Fibroblast of skin of scalp (primary cell): ENCODE results near the gene BNIP2.

Experiments
- DNase-seq: peaks from one replicate; pipeline ENCODE4 v3.0.0-alpha.2; 2013

Gene BNIP2

DNA sequence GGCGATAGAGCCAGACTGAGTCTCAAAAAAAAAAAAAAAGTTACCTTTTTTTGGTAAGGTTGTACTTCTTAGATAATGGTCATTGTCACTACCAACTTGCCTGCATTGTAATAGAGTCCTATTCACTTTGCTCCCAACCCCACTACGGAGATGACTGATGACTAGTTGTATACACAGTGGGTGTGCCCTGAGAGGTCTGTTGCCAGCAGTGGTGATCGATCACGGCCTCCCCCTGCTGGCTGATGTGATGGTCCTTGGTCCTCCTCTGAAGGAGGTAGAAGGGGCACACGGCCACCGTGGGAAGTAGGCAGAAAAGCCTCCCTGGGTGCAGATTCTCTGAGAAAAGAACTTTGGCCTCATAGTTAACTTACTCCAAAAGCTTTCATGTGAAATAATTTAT is 66.8 kb downstream of the BNIP2 start:
- DNase-seq, result peak; percentile 48

DNA sequence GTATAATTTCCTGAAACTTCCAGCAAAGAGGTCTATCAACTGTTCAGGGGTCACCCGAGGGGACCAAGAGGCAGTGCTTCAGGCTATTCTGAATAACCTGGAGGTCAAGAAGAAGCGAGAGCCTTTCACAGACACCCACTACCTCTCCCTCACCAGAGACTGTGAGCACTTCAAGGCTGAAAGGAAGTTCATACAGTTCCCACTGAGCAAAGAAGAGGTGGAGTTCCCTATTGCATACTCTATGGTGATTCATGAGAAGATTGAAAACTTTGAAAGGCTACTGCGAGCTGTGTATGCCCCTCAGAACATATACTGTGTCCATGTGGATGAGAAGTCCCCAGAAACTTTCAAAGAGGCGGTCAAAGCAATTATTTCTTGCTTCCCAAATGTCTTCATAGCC is 70.7 kb downstream of the BNIP2 start:
- DNase-seq, result no peak

DNA sequence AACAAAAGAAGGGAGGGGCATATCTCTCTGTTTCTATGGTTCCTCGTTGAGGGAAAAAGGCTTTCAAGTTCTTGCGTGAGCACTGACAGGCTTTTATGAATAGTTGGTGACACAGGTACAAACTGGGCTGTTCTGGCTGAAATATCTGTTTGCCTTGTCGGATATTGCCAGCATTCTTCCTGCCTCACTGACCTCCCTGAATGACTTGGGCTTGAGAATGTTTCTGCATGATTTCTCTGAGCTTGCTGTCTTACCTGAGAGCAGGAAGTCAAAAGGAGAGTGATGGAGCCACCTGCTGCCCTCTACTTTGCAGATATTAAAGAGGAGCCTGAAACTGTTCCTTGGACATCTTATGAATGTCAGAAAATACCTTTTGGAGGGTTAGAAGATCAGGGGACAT is 72.7 kb downstream of the BNIP2 start:
- DNase-seq, result no peak

DNA sequence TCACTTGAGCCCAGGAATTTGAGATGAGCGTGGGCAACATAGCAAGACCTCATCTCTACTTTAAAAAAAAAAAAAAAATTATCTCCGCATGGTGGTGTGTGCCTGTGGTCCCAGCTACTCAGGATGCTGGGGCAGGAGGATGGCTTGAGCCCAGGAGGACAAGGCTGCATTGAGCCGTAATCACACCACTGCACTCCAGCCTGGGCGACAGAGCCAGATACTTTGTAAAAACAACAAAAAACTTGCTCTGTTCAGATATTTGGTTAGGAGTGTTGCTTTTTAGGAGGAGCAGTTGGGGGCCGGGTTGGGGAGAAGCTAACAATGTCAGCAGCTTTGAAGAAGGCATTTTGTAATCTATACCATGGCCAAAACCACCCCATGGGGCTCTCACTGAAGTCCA is 73.5 kb downstream of the BNIP2 start:
- no peak for DNase-seq

DNA sequence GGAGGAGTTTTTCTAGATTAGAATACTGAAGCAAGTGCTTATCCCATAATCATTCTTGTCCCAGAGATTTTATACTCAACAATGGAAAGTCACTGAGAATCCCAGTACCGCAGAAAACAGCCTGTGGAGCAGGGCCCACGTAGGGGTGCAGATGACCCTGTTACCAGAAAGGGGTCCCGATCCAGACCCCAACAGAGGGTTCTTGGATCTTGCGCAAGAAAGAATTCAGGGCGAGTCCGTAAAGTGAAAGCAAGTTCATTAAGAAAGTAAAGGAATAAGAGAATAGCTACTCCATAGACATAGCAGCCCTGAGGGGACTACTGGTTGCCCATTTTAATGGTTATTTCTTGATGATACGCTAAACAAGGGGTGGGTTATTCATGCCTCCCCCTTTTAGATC is 75.0 kb downstream of the BNIP2 start:
- no peak for DNase-seq

DNA sequence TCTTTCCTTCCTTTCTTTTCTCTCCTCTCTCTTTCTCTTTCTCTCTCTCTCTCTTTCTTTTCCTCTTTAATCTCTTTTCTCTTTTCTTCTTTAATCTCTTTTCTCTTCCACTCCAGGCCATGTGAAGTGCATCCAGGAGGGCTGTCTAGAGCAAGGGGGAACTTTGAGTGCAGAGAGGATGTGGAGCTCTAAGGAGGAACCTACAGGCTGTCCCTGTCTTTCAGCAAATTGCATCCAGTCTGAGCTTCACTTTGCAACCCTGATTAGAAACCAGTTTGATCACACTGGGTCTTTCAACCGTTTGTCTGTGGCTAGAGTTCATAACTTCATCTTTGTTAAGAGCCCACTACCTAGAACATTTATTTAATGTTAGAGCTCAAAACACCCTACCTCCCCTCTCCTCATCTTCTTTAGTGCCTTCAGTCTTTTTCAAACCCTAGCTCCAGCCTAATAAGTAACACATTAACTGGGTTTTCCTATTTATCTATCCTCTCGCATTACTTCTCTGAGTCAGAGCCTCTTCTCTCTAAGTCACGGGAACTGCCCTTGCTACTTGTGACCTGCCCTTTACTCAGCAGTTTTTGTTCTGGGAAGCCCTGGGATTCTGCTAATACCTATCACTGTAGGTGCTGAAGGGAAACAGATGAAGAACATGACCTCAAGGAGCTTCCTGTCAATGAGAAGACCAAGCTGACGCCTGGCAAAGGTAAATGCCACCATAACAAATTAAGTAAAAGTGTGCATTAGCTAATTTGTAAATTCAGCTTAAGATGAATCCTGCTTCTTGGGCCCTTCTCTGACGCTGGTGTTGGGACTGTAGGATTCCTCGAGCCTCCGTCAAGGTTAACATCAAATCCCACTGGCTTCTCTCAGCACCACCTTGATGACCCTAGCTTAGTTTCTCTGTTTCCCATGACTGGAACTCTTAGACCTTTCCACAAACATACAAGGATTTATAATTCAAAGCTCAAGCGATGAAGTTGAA is 77.6 kb downstream of the BNIP2 start, which contains the start of gene GCNT3:
GCNT3 (plus strand) TSS at position 508 of the 985 bp plus-strand sequence. CDS start 6,456 bp downstream, outside the sequence.
- DNase-seq, result no peak

DNA sequence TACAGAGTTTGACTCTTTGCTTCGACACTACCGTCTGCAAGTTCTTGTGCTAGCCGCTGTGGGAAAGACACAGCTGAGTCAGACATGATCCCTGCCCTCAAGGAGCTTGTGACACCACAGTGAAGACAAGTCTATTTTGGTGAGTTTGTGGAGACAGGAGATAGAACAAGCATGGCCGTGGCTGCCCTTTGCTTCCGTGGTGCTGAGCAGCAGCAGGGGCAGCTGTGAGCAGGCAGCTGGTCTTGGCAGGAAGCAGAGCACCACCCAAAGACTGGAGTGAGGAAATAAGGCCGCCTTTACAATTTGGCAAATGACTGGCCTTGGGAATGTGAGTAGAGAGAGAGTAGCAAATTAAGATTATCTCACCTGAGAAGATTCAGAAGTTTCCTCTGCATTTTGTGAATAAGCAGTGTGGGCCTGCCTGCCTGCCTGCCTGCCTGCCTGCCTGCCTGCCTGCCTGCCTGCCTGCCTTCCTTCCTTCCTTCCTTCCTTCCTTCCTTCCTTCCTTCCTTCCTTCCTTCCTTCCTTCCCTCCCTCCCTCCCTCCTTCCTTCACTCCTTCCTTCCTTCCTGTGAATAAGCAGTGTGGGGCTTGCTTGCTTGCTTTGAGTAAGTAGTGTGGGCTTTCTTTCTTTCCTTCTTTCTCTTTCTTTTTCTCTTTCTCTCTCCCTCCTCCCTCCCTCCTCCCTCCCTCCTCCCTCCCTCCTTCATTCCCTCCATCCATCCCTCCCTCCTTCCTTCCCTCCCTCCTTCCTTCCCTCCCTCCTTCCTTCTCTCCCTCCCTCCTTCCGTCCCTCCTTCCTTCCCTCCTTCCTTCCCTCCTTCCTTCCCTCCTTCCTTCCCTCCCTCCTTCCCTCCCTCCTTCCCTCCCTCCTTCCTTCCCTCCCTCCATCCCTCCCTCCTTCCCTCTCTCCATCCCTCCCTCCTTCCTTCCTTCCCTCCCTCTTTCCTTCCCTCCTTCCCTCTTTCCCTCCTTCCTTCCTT is 79.1 kb downstream of the BNIP2 start:
- DNase-seq, result no peak
